HCT116 (cell line): ENCODE measurements around the gene LMNTD2. TPM values are rescaled to one million over a fixed set of nuclear protein-coding genes. Genes with fewer than 3 reads are reported as not detected.

ENCODE experiments used
- ATAC-seq: fragments of 200-7000 bp; cut with Tn5 transposase; 2 replicates; pipeline ENCODE4 v1.9.1; 2020; ENCODE audit warnings: mild to moderate bottlenecking, moderate library complexity
- BruUV-seq: library from RNA; stranded (reverse); fragments of 400-500 nt; replicated peaks from 2 replicates; lab custom pipeline; 2021; lab: Mats Ljungman, UMichigan
- CTCF ChIA-PET: fragments of 300-600 bp; sonication (Branson Sonifier 250); formaldehyde crosslinking; loops from one replicate; lab custom pipeline; 2021; ENCODE audit warnings: antibody characterized with exemption; lab: Charles Lee
- POLR2A ChIA-PET: fragments of 300-600, 350-600 bp; sonication (Branson Sonifier 250); formaldehyde crosslinking; loops from one replicate; lab custom pipeline; 2021; ENCODE audit warnings: antibody characterized with exemption; lab: Charles Lee
- RAD21 ChIA-PET, 2 experiments: fragments of 300-600 bp; sonication (Branson Sonifier 250); formaldehyde crosslinking; loops; one replicate each; lab custom pipeline; 2023; ENCODE audit warnings: low total read pairs in 2 of 2; ENCODE audit not compliant: uncharacterized antibody in 2 of 2, unreplicated experiment in 2 of 2, low non-redundant PET in 1 of 2; lab: Charles Lee
- DNase-seq: peaks from one replicate; pipeline ENCODE4 v3.0.0-alpha.2; 2010; ENCODE audit warnings: low read depth, low spot score
- H2AFZ ChIP-seq: fragments of 200-600 bp; shearing (Covaris generic), sonication (generic); 2 replicates; pipeline ENCODE4 v1.6.1; 2017; ENCODE audit warnings: low read depth, mixed run types, mixed read lengths, antibody characterized with exemption, low read length; ENCODE audit not compliant: poor library complexity, severe bottlenecking
- H3K27ac ChIP-seq: 2 replicates; pipeline ENCODE4 v1.5.1; 2012; ENCODE audit warnings: low read depth, low read length
- H3K27me3 ChIP-seq: fragments of 200-600 bp; sonication (generic); 2 replicates; pipeline ENCODE4 v1.6.1; 2016; ENCODE audit warnings: mixed run types, low read length, mixed read lengths; ENCODE audit not compliant: insufficient read depth
- H3K36me3 ChIP-seq, 2 experiments: fragments of 200-500 bp in 1 of 2; fragments of 200-600 bp in 1 of 2; sonication (Bioruptor generic) in 1 of 2; sonication (generic) in 1 of 2; 2 replicates each; pipeline versions ENCODE4 v1.5.1 to v1.6.1; 2014 to 2016; ENCODE audit warnings: low read length in 2 of 2, inconsistent platforms in 1 of 2, mixed read lengths in 1 of 2, mixed run types in 1 of 2; ENCODE audit not compliant: insufficient read depth in 2 of 2, control insufficient read depth in 1 of 2
- H3K4me1 ChIP-seq, 2 experiments: fragments of 200-600 bp in 1 of 2; sonication (generic) in 1 of 2; 2 replicates each; pipeline versions ENCODE4 v1.5.1 to v1.6.1; 2012 to 2017; ENCODE audit warnings: low read length in 2 of 2, inconsistent platforms in 1 of 2, mild to moderate bottlenecking in 1 of 2, mixed read lengths in 1 of 2, mixed run types in 1 of 2, moderate library complexity in 1 of 2; ENCODE audit not compliant: insufficient read depth in 2 of 2, control insufficient read depth in 1 of 2
- H3K4me2 ChIP-seq: fragments of 200-600 bp; sonication (generic); 2 replicates; pipeline ENCODE4 v1.6.1; 2017; ENCODE audit warnings: mixed run types, low read length, mixed read lengths
- H3K4me3 ChIP-seq, 2 experiments: fragments of 200-600 bp in 1 of 2; sonication (generic) in 1 of 2; replicated peaks in 1 of 2; 2 replicates each; pipeline ENCODE4 v1.5.1; 2011 to 2016; ENCODE audit warnings: low read length in 2 of 2, control low read depth in 1 of 2, low read depth in 1 of 2, mild to moderate bottlenecking in 1 of 2, mixed read lengths in 1 of 2, mixed run types in 1 of 2
- H3K79me2 ChIP-seq: fragments of 200-600 bp; sonication (generic); 2 replicates; pipeline ENCODE4 v1.6.1; 2017; ENCODE audit warnings: mild to moderate bottlenecking, mixed run types, low read length, moderate library complexity, mixed read lengths; ENCODE audit not compliant: insufficient read depth
- H3K9ac ChIP-seq: fragments of 200-600 bp; sonication (generic); 2 replicates; pipeline ENCODE4 v1.6.1; 2016; ENCODE audit warnings: low read length, mixed read lengths
- H3K9me2 ChIP-seq: fragments of 200-600 bp; sonication (generic), shearing (Covaris generic); 2 replicates; pipeline ENCODE4 v1.6.1; 2017; ENCODE audit warnings: mixed run types, mild to moderate bottlenecking, moderate library complexity; ENCODE audit not compliant: insufficient read depth
- H3K9me3 ChIP-seq, 2 experiments: fragments of 200-500 bp in 1 of 2; fragments of 200-600 bp in 1 of 2; sonication (Bioruptor generic) in 1 of 2; sonication (generic) in 1 of 2; 2 replicates each; pipeline ENCODE4 v1.6.1; 2014 to 2017; ENCODE audit warnings: low read length in 2 of 2, mixed read lengths in 2 of 2, inconsistent platforms in 1 of 2, low read depth in 1 of 2, mild to moderate bottlenecking in 1 of 2, mixed run types in 1 of 2, moderate library complexity in 1 of 2; ENCODE audit not compliant: control insufficient read depth in 1 of 2, insufficient read depth in 1 of 2
- H4K20me1 ChIP-seq: fragments of 200-600 bp; sonication (generic), shearing (Covaris generic); 2 replicates; pipeline ENCODE4 v1.6.1; 2017; ENCODE audit warnings: mixed run types, mild to moderate bottlenecking, moderate library complexity; ENCODE audit not compliant: insufficient read depth
- EZH2phosphoT487 ChIP-seq: fragments of 200-600 bp; IDR thresholded peaks from 2 replicates; pipeline ENCODE4 v1.6.1; 2018; ENCODE audit warnings: antibody characterized with exemption, borderline replicate concordance
- JUND ChIP-seq: IDR thresholded peaks from 2 replicates; pipeline ENCODE4 v1.6.1; 2012
- MAX ChIP-seq: IDR thresholded peaks from 2 replicates; pipeline ENCODE4 v1.6.1; 2012
- RAD21 ChIP-seq: IDR thresholded peaks from 2 replicates; pipeline ENCODE4 v1.6.1; 2012; ENCODE audit warnings: low read depth, mild to moderate bottlenecking
- SIN3A ChIP-seq: IDR thresholded peaks from 2 replicates; pipeline ENCODE4 v1.6.1; 2012; ENCODE audit warnings: low read depth
- SRF ChIP-seq: IDR thresholded peaks from 2 replicates; pipeline ENCODE4 v1.6.1; 2012; ENCODE audit warnings: low read depth
- TCF7L2 ChIP-seq: IDR thresholded peaks from 2 replicates; pipeline ENCODE4 v1.7.0; 2011; ENCODE audit warnings: borderline replicate concordance, inconsistent platforms; ENCODE audit not compliant: insufficient read depth, insufficient read length; ENCODE audit errors: extremely low read depth
- ZFX ChIP-seq: fragments of 450-650 bp; IDR thresholded peaks from 2 replicates; pipeline ENCODE4 v1.6.1; 2017
- ZNF274 ChIP-seq: fragments of 200-500 bp; sonication (Bioruptor generic); IDR thresholded peaks from 2 replicates; pipeline ENCODE4 v1.6.1; 2014; ENCODE audit warnings: mild to moderate bottlenecking, low read depth, low read length, inconsistent platforms
- intact Hi-C: fragments of 100-400 bp; cut with micrococcal nuclease; formaldehyde crosslinking; loops from 2 replicates; pipeline ENCODE4 v1.10.0; 2022
- total RNA-seq: library from RNA; stranded (reverse); gene quantifications from one replicate; pipeline ENCODE4 v1.2.1, GENCODE V29; 2021; ENCODE audit not compliant: unreplicated experiment

LMNTD2 gene
- total RNA-seq, 1 experiment from 2014 or later = 9.5 TPM

- intact Hi-C loops = no loop called here
- ChIA-PET CTCF (no interaction called here), RAD21 (no interaction called here), POLR2A (no interaction called here)
- Histone ChIP-seq H3K27ac (no peak overlapping the region), H3K9ac (no peak overlapping the region), H3K4me1 (no peaks in the 10 kb centered on the region), H3K9me3 (no peaks in the 10 kb centered on the region), H3K4me2 (no peak overlapping the region), H3K27me3 (no peaks in the 10 kb centered on the region), H3K9me2 (no peaks in the 10 kb centered on the region), H3K79me2 (peaks cover 82% of the 10 kb centered on the region), H2AFZ (no peak overlapping the region), H3K36me3 (peaks cover 43 to 59% of the 10 kb centered on the region in 2 experiments), H4K20me1 (no peaks in the 10 kb centered on the region), H3K4me3 (no peak overlapping the region)
- no peak for TF ChIP-seq SIN3A
- TF ChIP-seq SRF = no peak
- TF ChIP-seq ZNF274 = no peak
- no peak for TF ChIP-seq RAD21
- TF ChIP-seq MAX = no peak
- no peak for TF ChIP-seq EZH2phosphoT487
- no peak for TF ChIP-seq TCF7L2
- no peak for TF ChIP-seq ZFX
- no peak for DNase-seq
- ATAC-seq = no peak
- no TSS peak for BruUV-seq
Measured at GRCh38 chr11:587546-587945, 27.0 kb upstream of the LMNTD2 start.

GRCh38 chr11:586376-587316 is 26.1 kb upstream of the LMNTD2 start:
- H3K4me2 ChIP-seq = no peak overlapping the region
- POLR2A ChIA-PET = no interaction called here
- DNase-seq (no peak), ATAC-seq (no peak)
- no peak overlapping the region for H3K27ac ChIP-seq
- no peak overlapping the region for H3K4me3 ChIP-seq
- H3K79me2 ChIP-seq = peaks cover 86% of the 10 kb centered on the region
- no peak for TF ChIP-seq RAD21
- TF ChIP-seq EZH2phosphoT487 = no peak
- no peak for TF ChIP-seq JUND
- peaks cover 44 to 61% of the 10 kb centered on the region in 2 experiments for H3K36me3 ChIP-seq
- no peaks in the 10 kb centered on the region for H3K9me3 ChIP-seq
- no peaks in the 10 kb centered on the region for H3K27me3 ChIP-seq
- H3K4me1 ChIP-seq = no peaks in the 10 kb centered on the region
- RAD21 ChIA-PET = no interaction called here
- BruUV-seq = no TSS peak
- no peak overlapping the region for H2AFZ ChIP-seq
- no peaks in the 10 kb centered on the region for H3K9me2 ChIP-seq
- H4K20me1 ChIP-seq = no peaks in the 10 kb centered on the region
- CTCF ChIA-PET = no interaction called here
- intact Hi-C loops = no loop called here
- H3K9ac ChIP-seq = no peak overlapping the region
